Brain microvascular endothelial cell (primary cell): ENCODE results near the gene SERBP1.

Experiments used
- DNase-seq: peaks from one replicate; pipeline ENCODE4 v3.0.0-alpha.2; 2020
- H3K27ac ChIP-seq: fragments of 250-450 bp; sonication (Bioruptor Pico); 2 replicates; pipeline ENCODE4 v1.5.1; 2020; ENCODE audit warnings: mild to moderate bottlenecking, moderate library complexity
- H3K27me3 ChIP-seq: fragments of 250-450 bp; sonication (Bioruptor Pico); replicated peaks from 2 replicates; pipeline ENCODE4 v1.5.1; 2020; ENCODE audit warnings: mild to moderate bottlenecking
- H3K36me3 ChIP-seq: fragments of 250-450 bp; sonication (Bioruptor Pico); replicated peaks from 2 replicates; pipeline ENCODE4 v1.5.1; 2020; ENCODE audit warnings: mild to moderate bottlenecking
- H3K4me3 ChIP-seq: 2 replicates; pipeline ENCODE4 v1.5.1; 2011; ENCODE audit warnings: low read depth, mild to moderate bottlenecking, control low read depth, low read length, moderate library complexity
- CTCF ChIP-seq: IDR thresholded peaks from 2 replicates; pipeline ENCODE4 v1.5.1; 2011; ENCODE audit warnings: low read depth, mild to moderate bottlenecking, moderate library complexity, low read length, control low read depth, inconsistent platforms; ENCODE audit errors: missing control alignments
- in situ Hi-C: cut with HindIII; loops from 2 replicates; pipeline ENCODE4 v1.10.0; 2017; ENCODE audit warnings: low sequenced_read_pairs, low pct_ligation_motif_present

Gene SERBP1

GRCh38 chr1:67439277-67440029 lies 9.3 kb upstream of the SERBP1 start:
- no peaks in the 10 kb centered on the region for H3K36me3 ChIP-seq
- no peak overlapping the region for H3K27ac ChIP-seq
- no peak overlapping the region for H3K4me3 ChIP-seq
- in situ Hi-C loops, result no loop called here
- peak; percentile 65 for DNase-seq
- no peak for TF ChIP-seq CTCF
- no peaks in the 10 kb centered on the region for H3K27me3 ChIP-seq

GRCh38 chr1:67437961-67438360 lies 7.8 kb upstream of the SERBP1 start:
- Histone ChIP-seq H3K4me3 (no peak overlapping the region), H3K36me3 (no peaks in the 10 kb centered on the region), H3K27ac (no peak overlapping the region), H3K27me3 (no peaks in the 10 kb centered on the region)
- TF ChIP-seq CTCF, result no peak
- DNase-seq, result no peak
- in situ Hi-C loops, result no loop called here

GRCh38 chr1:67436511-67437055 lies 6.4 kb upstream of the SERBP1 start:
- H3K27ac ChIP-seq, result no peak overlapping the region
- no peaks in the 10 kb centered on the region for H3K27me3 ChIP-seq
- TF ChIP-seq CTCF, result no peak
- no peak overlapping the region for H3K4me3 ChIP-seq
- in situ Hi-C loops, result no loop called here
- DNase-seq, result no peak
- no peaks in the 10 kb centered on the region for H3K36me3 ChIP-seq

GRCh38 chr1:67434491-67434890 lies 4.3 kb upstream of the SERBP1 start:
- Histone ChIP-seq H3K27ac (no peak overlapping the region), H3K27me3 (no peaks in the 10 kb centered on the region), H3K4me3 (no peak overlapping the region), H3K36me3 (no peaks in the 10 kb centered on the region)
- TF ChIP-seq CTCF, result no peak
- no peak for DNase-seq
- in situ Hi-C loops, result no loop called here

- no peak overlapping the region for H3K27ac ChIP-seq
- H3K36me3 ChIP-seq, result no peaks in the 10 kb centered on the region
- no peaks in the 10 kb centered on the region for H3K27me3 ChIP-seq
- no peak overlapping the region for H3K4me3 ChIP-seq
- in situ Hi-C loops, result no loop called here
- no peak for DNase-seq
- TF ChIP-seq CTCF, result no peak
Measured at GRCh38 chr1:67433837-67434236, 3.6 kb upstream of the SERBP1 start.

GRCh38 chr1:67432745-67433144 lies 2.5 kb upstream of the SERBP1 start:
- Histone ChIP-seq H3K4me3 (no peak overlapping the region), H3K27me3 (no peaks in the 10 kb centered on the region), H3K36me3 (no peaks in the 10 kb centered on the region), H3K27ac (no peak overlapping the region)
- in situ Hi-C loops, result no loop called here
- TF ChIP-seq CTCF, result no peak
- no peak for DNase-seq
